SU-DHL-6 (cell line): ENCODE results near the gene LRFN5.

ENCODE experiments used
- H2AFZ ChIP-seq: fragments of 200-600 bp; sonication (generic); 2 replicates; pipeline ENCODE4 v1.6.1; 2014; ENCODE audit warnings: low read depth, mild to moderate bottlenecking, moderate library complexity, mixed read lengths, antibody characterized with exemption, low read length; ENCODE audit not compliant: severe bottlenecking
- H3F3A ChIP-seq: fragments of 200-600 bp; shearing (Covaris generic); 2 replicates; pipeline ENCODE4 v1.6.0; 2016; ENCODE audit warnings: antibody characterized with exemption, mild to moderate bottlenecking; ENCODE audit not compliant: insufficient read depth
- H3K27ac ChIP-seq: fragments of 200-600 bp; sonication (generic); 2 replicates; pipeline ENCODE4 v1.5.1; 2016; ENCODE audit warnings: low read depth, mild to moderate bottlenecking, low read length, moderate library complexity, mixed read lengths
- H3K27me3 ChIP-seq: fragments of 200-600 bp; sonication (generic), shearing (Covaris generic); 2 replicates; pipeline ENCODE4 v1.6.0; 2014; ENCODE audit warnings: mild to moderate bottlenecking, low read length
- H3K36me3 ChIP-seq: fragments of 200-600 bp; sonication (generic); 2 replicates; pipeline ENCODE4 v1.6.1; 2014; ENCODE audit warnings: mild to moderate bottlenecking, low read length, mixed read lengths
- H3K4me2 ChIP-seq: fragments of 300-600, 200-600 bp; shearing (Covaris generic), sonication (generic); 2 replicates; pipeline ENCODE4 v1.6.0; 2014; ENCODE audit warnings: low read length, low read depth, mild to moderate bottlenecking; ENCODE audit not compliant: poor library complexity, severe bottlenecking
- H3K4me3 ChIP-seq: fragments of 200-600 bp; sonication (generic); 2 replicates; pipeline ENCODE4 v1.5.1; 2014; ENCODE audit warnings: antibody characterized with exemption, low read length, mild to moderate bottlenecking, mixed read lengths; ENCODE audit not compliant: insufficient read depth, poor library complexity, severe bottlenecking
- H3K79me2 ChIP-seq: fragments of 200-600 bp; sonication (generic); 2 replicates; pipeline ENCODE4 v1.6.1; 2014; ENCODE audit warnings: mild to moderate bottlenecking, low read length, moderate library complexity; ENCODE audit not compliant: insufficient read depth
- H3K9ac ChIP-seq: fragments of 200-600 bp; sonication (generic); 2 replicates; pipeline ENCODE4 v1.7.0; 2014; ENCODE audit warnings: mild to moderate bottlenecking, low read length
- H3K9me2 ChIP-seq: fragments of 200-600 bp; sonication (generic); replicated peaks from 2 replicates; pipeline ENCODE4 v1.6.1; 2014; ENCODE audit warnings: low read length; ENCODE audit not compliant: insufficient read depth
- H3K9me3 ChIP-seq: fragments of 200-600 bp; sonication (generic); 2 replicates; pipeline ENCODE4 v1.6.1; 2014; ENCODE audit warnings: low read length, mixed read lengths; ENCODE audit not compliant: insufficient read depth
- H4K20me1 ChIP-seq: fragments of 200-600 bp; sonication (generic); 2 replicates; pipeline ENCODE4 v1.6.1; 2014; ENCODE audit warnings: low read depth, mild to moderate bottlenecking, antibody characterized with exemption, low read length, moderate library complexity, mixed read lengths
- CTCF ChIP-seq: fragments of 200-600 bp; sonication (generic); IDR thresholded peaks from one replicate; pipeline ENCODE4 v1.5.1; 2017; ENCODE audit warnings: antibody characterized with exemption, mild to moderate bottlenecking, low read length, moderate library complexity; ENCODE audit not compliant: insufficient read depth, poor library complexity, severe bottlenecking
- EZH2phosphoT487 ChIP-seq: fragments of 200-600 bp; sonication (generic), shearing (Covaris generic); conservative IDR thresholded peaks from 2 replicates; pipeline ENCODE4 v1.6.1; 2018; ENCODE audit warnings: mild to moderate bottlenecking, antibody characterized with exemption, low read length, moderate library complexity, mixed read lengths

The LRFN5 gene

DNA sequence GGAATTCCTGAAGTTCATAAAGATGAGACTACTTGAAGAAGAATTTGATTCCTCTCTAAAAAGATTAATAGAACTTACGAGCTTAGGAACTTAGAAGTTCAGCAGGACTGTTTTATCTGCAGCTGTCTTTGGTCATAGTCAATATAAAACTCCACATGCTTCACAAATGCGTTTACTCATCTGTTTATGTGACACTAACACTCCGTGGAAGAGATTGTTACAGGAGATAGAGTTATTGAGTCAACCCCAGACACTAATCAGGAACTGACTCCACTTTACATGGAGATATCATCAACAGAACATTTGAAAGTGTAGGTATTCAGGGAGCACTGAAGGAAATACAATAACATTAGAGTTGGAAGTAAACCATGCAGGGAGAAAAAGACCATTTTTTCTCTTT, 92.8 kb downstream of the LRFN5 start:
- H2AFZ ChIP-seq: peak overlapping the region; percentile 21
- no peaks in the 10 kb centered on the region for H3K9me2 ChIP-seq
- no peaks in the 10 kb centered on the region for H3K9me3 ChIP-seq
- no peak overlapping the region for H3K4me2 ChIP-seq
- no peaks in the 10 kb centered on the region for H3K79me2 ChIP-seq
- H4K20me1 ChIP-seq: no peaks in the 10 kb centered on the region
- TF ChIP-seq EZH2phosphoT487 (no peak), CTCF (no peak)
- H3K27ac ChIP-seq: no peak overlapping the region
- H3K27me3 ChIP-seq: no peaks in the 10 kb centered on the region
- H3K9ac ChIP-seq: no peak overlapping the region
- no peak overlapping the region for H3K4me3 ChIP-seq
- no peaks in the 10 kb centered on the region for H3F3A ChIP-seq
- no peaks in the 10 kb centered on the region for H3K36me3 ChIP-seq

DNA sequence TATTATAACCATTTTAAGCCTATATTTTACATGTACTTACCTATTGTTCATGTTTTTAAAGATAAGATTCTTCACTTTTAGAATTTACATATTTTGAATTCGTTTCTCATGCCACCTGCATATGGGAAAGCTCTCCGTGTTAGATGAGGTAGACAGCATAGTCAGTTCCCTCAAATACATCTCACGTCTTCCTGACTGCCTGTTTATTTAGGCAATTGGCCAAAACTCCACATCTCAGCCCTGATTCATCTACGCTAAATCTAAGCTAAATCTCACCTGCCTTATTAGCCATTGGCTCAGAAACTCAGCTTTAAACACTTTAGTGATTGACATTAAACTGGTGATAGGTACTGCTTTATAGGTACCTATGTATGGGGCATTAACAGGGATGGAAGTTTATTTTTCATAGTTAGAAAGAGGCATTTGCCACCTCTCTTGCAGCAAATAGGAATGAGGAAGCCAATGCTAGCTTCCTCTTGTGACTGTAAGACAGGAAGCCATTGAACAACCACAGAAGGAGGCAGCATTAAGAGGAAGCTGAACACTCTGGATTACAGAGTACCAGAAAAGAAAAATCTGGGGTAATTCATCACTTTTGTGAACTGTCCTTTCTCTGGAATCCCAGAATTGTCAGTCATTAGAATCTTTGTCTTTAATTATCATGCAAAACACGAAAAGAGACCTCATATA, 111.9 kb downstream of the LRFN5 start:
- Histone ChIP-seq H3K4me2 (no peak overlapping the region), H3K79me2 (no peaks in the 10 kb centered on the region)
- TF ChIP-seq CTCF (no peak), EZH2phosphoT487 (no peak)

GRCh38 chr14:41739203-41739602, 132.5 kb downstream of the LRFN5 start:
- TF ChIP-seq EZH2phosphoT487 (no peak), CTCF (no peak)
- no peak overlapping the region for H2AFZ ChIP-seq
- H3K4me3 ChIP-seq: no peak overlapping the region
- H3F3A ChIP-seq: no peaks in the 10 kb centered on the region
- no peaks in the 10 kb centered on the region for H3K79me2 ChIP-seq
- H3K9ac ChIP-seq: no peak overlapping the region
- no peaks in the 10 kb centered on the region for H3K27me3 ChIP-seq
- no peaks in the 10 kb centered on the region for H3K9me3 ChIP-seq
- no peaks in the 10 kb centered on the region for H3K9me2 ChIP-seq
- no peak overlapping the region for H3K27ac ChIP-seq
- H4K20me1 ChIP-seq: no peaks in the 10 kb centered on the region
- H3K4me2 ChIP-seq: no peak overlapping the region
- 0 out of 2 replicates have a peak, but pooled peaks cover 2% of the 10 kb centered on the region for H3K36me3 ChIP-seq

More for the DNA sequence above, 111.9 kb downstream of the LRFN5 start:
- H3K4me3 ChIP-seq: no peak overlapping the region
- no peak overlapping the region for H3K9ac ChIP-seq
- H2AFZ ChIP-seq: peak overlapping the region; percentile 66
- H3F3A ChIP-seq: no peaks in the 10 kb centered on the region
- no peak overlapping the region for H3K27ac ChIP-seq
- no peaks in the 10 kb centered on the region for H3K36me3 ChIP-seq
- no peaks in the 10 kb centered on the region for H3K9me3 ChIP-seq
- H3K9me2 ChIP-seq: no peaks in the 10 kb centered on the region
- H4K20me1 ChIP-seq: no peaks in the 10 kb centered on the region
- H3K27me3 ChIP-seq: no peaks in the 10 kb centered on the region
